NOMO-1 (cell line): Measurements from ENCODE around the gene YAP1.

ENCODE experiments used
- DNase-seq, 2 experiments: peaks; one replicate each; lab custom pipeline; 2025; ENCODE audit not compliant: unreplicated experiment in 2 of 2; lab: John Stamatoyannopoulos, UW

The YAP1 gene

GRCh38 chr11:102268083-102268984, 158.1 kb downstream of the YAP1 start:
- peak; percentile 71 to 74 for DNase-seq

DNA sequence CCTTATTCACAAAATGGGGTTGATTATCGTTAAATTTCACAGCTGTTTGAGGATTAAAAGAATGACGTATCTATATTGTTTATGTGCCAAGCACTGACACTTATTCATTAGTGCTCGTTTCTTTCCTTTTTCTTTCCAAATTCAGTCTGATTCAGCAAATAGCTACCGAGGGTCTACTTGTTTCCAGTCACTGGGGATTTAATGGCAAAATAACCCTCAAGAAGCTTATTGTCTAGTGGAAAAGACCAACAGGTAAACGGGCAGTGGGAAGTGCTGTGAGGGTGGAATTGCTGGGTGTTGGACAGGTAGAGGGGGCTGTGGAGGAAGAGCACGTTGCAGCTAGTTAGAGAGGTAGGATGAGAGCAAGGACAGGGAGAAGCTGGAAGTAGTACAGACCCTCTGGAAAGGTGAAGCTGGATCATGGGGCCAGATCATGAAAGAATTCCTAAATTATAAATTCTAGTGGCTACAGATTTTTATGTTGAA, 158.8 kb downstream of the YAP1 start:
- DNase-seq, result no peak

GRCh38 chr11:102269927-102270326, 159.7 kb downstream of the YAP1 start:
- no peak for DNase-seq

- DNase-seq, result no peak
Observed at GRCh38 chr11:102272047-102272824, 162.0 kb downstream of the YAP1 start.

- no peak for DNase-seq
Observed at GRCh38 chr11:102274628-102275027, 164.4 kb downstream of the YAP1 start.

DNA sequence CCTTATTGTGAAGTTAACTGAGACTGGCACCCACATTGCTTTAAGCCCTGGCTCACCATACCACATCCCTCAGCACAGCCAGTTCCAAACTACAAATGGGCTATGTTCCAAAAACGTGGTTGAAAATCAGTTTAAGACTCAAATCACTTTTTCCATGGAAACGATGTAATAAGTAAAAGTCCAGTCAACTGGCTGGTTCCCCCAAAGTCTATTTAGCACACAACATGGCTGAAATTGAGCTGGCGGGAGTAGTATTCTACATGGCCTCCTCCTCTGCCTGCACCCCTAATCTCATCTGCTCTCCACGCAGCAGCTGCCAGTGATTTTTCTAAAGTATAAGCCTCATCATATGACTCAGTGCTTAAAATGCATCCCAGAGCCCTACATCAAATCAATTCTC, 166.1 kb downstream of the YAP1 start:
- no peak for DNase-seq

- no peak for DNase-seq
Observed at GRCh38 chr11:102276783-102277182, 166.5 kb downstream of the YAP1 start.

DNA sequence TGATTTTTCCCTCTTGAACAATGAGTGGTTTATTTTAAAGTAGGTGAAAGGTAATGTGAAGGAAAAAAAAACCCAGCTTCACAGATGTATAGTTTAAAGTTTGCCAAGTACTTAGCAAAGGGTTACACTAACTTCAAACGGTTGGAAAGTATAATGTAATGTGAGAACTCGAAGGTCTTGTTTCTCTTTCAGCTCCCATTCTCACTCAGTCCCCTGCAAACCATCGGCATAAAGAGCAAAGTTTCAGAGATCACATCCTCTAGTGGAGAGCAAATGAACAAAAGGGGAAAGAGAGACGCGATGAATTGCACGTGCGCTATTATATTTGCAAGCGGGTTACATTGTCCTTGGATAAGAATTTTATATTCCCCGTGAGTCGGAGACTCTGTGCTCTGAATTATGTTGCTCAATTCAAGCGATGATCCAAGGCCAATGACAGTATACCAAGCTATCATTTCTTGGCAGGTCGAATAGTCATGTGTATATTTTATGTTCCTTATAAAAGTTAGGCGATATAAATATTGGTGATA, 169.5 kb downstream of the YAP1 start:
- DNase-seq, result no peak

- no peak for DNase-seq
Observed at GRCh38 chr11:102280245-102280833, 170.1 kb downstream of the YAP1 start.
